HG03108 (cell line): ENCODE measurements around the gene SRSF3.
"Not testable (repeated sequence)": the region's sequence is repeated elsewhere in the genome, so short reads cannot be mapped to it uniquely, and the experiment has no call there.

ENCODE experiments used
- ATAC-seq: cut with Tn5 transposase; IDR thresholded peaks from one replicate; pipeline ENCODE4 v1.9.1; 2021; ENCODE audit warnings: moderate library complexity; ENCODE audit not compliant: unreplicated experiment

Gene SRSF3

DNA sequence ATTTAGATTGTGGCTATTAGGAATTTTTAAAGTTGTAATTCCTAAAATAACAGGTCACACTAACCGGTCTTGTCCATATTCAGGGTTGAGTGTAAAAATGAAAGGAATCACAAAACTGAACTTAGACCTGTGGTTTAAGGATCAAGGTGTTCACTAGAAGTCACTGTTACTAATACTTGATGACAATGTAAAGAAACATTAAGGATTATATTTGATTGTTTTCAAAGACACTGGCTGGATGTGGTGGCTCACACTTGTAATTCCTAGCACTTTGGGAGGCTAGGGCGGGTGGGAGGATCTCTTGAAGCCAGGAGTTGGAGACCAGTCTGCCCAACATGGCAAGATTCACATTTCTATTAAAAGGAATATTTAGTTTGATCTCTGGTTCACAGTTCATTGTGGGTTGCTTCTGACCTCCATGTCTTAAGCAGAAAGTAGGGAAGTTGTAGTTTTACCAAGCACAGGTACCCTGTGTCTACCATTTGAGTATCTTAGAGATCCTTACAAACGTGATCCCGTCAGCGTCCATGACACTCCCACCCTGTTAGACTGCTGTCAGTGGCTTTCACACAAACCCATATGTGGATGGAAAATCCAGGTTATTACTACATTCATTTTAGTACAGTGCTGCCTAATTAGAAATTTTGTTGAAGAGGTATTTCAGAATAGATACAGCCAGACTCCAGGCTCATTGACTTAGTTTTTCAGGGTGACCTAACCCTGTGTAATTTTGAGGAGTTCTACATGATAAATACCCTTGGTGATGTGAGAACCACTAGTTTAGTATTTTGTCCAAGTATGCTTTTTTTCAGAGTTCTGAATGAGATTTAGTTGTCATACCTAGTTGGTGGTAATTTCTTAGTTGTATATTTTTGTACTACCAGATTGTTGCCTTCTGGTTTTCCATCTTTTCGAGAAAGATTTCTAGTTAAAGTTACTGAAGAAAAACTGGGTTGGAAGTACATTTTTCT, 10.2 kb downstream of the SRSF3 start:
- no peak for ATAC-seq

DNA sequence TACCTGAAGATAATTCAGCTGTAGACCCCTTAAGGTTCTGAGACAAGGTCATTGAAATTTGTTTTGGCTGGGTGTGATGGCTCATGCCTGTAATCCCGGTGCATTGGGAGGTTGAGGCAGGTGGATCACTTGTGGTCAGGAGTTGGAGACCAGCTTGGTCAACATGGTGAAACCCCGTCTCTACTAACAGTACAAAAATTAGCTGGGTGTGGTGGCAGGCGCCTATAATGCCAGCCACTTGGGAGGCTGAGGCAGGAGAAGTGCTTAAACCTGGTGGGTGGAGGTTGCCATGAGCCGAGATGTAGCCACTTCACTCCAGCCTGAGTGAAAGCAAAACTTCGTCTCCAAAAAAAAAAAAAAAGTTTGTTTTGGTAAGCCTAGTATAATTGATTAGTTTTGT, 11.0 kb downstream of the SRSF3 start:
- ATAC-seq, result no peak

DNA sequence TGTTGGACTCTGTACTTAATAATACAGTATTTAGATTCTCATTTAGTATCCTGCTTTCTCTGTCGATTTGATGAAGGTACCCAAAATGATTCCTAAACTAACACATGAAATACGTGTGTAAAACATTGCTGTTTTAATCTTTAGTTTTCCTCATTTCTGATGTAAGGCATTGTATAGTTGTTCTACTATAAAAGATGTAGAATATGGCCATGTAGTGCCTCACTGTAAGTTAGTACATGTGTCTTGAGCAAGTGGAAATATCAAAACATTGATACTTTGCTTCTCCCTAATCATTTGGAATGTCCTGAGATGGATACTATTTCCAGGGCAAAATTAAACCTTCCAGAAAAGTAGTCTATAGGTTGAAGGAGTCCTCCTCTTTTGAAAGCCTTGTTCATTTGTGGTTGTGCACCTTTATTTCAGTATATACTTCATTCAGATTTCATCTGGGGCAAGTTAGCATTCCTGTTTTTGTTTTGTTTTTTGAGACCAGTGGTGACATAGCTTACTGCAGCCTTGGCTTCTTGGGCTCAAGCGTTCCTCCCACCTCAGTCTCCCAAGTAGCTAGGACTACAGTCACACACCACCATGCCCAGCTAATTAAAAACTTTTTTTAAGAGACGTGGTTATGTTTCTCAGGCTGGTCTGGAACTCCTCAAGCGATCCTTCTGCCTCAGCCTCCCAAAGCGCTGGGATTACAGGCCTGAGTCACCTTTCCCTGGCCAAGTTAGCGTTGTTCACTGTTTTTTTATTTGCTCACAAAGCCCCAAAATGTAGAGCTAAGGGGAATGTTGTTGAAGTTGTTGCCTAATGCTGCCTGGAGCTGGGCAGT, 11.6 kb downstream of the SRSF3 start:
- no peak for ATAC-seq

DNA sequence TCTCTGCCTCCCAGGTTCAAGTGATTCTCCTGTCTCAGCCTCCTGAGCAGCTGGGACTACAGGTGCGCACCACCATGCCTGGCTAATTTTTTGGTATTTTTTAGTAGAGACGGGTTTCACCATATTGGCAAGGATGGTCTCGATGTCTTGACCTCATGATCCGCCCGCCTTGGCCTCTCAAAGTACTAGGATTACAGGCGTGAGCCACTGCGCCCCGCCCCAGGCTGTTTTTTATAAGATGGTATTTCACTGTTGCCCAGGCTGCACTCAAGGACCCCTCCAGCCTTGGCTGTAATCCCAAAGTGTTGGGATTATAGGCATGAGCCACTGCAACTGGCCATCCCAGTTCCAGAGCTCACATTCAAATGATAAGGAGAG, 13.1 kb downstream of the SRSF3 start:
- ATAC-seq, result not testable (repeated sequence)

DNA sequence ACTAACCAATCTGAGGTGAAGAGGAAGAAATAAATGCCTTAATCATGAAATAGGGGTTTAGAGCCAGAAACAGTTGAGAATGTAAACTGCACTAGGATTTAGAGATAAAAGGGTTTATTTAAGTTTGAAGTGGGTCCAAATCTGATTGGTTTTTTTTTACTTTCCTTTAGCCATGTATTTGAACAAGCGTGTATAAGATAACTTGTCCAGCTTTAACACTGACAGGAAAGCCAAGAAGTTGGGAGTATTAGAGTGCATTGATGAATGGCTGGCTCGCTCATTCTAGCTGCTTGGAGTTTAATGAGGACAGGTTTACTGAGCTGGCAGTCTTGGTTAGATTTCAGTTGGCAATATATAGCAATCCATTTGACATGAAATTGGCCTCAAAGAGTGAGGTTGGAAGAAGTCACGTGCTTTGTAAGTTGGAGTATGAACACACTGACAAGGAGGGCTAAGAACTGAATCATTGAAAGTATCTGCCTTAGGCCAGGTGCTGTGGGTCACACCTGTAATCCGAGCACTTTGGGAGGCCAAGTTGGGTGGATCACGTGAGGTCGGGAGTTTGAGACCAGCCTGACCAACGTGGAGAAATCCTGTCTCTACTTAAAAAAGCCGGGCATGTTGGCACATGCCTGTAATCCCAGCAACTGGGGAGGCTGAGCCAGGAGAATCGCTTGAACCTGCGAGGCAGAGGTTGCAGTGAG, 13.7 kb downstream of the SRSF3 start:
- no peak for ATAC-seq

DNA sequence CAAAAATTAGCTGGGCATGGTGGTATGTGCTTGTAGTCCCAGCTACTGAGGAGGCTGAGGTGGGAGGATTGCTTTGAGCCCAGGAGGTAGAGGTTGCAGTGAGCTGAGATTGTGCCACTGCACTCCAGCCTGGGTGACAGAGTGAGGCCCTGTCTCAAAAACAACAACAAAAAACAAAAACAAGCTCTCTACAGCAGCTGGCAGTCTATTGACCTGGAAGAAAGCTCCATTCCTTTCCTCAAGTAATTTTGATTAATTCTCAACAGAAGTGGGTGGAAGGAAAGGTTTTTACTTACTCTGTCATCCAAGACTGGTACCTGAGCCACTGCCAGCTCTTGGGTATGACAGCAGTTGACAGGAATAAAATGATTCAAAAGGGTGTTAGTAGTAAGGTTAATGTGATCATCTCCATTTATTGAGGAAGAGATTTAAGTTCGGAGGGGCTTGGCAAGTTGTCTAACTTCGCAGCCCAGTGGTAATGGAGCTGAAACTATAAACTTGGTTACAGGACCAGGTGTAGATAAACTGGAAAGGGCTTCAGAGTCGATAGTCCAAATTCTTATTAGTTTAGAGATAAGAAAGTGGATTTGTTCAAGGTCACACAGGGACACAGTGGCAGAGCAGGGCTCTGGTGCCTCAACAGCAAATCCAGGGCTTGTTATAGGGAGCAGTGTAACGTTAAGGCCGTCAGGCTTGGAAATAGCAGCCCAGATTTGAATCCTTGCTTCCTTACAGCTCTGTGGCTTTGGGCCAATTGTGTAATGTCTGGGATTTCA, 14.8 kb downstream of the SRSF3 start:
- no peak for ATAC-seq

DNA sequence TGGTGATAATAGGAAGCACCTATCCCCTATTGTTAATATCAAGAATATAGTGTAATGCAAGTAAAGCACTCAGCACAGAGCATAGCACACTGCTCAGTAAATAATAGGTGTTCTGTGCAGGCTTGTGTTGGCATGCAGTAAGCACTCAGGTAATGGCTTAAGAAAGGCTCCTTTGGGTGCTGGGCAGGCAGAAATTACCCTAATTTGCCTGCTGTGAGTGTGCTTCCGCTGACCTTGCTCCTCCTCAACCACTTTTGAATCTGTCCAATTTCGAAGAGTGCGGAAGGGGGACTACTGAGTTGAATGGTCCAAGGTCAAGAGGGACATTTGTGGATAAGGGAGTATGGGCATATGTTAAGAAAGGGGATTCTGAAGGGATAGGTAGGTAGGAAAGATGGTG, 15.4 kb downstream of the SRSF3 start:
- ATAC-seq, result no peak

DNA sequence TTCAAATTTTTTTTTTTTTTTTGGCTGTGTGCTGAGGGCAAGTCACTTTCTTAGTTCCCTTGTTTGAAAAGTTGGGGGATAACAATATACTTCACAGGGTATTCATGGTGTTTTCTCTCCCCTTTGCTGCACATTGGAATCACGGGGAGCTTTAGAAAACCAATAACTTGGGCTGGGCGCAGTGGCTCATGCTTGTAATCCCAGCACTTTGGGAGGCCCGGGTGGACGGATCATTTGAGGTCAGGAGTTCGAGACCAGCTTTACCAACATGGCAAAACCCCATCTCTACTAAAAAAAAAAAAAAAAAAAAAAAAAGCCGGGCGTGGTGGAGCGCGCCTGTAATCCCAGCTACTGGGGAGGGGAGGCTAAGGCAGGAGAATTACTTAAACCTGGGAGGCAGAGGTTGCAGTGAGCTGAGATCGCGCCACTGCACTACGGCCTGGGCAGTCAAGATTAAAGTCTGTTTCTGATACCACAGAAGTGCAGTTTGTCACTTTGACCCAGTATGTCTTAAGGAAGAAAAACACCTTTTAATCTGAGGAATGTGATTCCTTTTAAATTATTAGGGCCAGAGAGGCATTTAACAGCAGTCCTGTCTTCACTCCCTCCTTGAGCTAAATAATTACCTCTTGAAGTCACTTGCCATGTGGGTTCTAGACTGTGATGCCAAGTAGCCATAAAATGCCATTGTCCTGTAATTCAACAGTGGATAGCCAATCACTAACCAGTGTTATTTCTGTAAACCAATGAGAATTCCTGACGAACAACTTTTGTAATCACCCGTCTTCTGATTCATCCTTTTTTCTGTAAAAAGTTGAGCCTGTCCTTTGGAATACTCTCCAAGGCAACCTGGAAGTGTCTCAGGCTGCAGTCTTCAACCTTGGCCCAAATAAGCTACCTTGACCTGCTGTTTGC, 16.1 kb downstream of the SRSF3 start:
- no peak for ATAC-seq

DNA sequence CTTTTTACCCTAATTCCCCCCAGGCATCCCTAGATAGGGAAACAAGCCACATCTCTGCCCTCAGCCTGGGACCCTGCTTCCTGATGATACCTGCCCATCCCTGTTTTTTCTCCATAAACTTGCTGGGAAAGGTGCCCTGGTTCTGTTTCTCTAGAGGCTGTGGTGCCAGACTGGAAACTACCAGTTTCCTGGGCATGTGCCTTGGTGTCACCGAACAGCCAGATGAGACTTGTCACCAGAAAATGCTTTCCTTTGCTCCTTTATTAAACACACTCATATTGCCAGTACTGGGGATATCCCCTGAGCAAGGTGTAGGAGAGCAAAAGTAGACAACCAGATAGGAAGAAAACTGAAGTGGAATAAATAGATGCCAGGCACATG, 16.8 kb downstream of the SRSF3 start:
- ATAC-seq, result no peak

DNA sequence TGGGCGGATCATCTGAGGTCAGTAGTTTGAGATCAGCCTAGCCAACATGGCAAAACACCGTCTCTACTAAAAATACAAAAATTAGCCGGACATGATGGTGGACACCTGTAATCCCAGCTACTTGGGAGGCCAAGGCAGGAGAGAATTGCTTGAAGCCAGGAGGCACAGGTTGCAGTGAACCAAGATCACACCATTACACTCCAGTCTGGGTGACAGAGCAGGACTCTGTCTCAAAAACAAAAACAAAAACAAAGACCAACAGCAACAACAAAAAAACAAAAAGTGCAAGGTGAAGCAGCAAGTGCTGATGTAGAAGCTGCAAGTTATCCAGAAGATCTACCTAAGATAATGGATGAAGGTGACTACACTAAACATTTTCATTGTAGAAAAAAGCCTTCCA, 17.5 kb downstream of the SRSF3 start:
- not testable (repeated sequence) for ATAC-seq

DNA sequence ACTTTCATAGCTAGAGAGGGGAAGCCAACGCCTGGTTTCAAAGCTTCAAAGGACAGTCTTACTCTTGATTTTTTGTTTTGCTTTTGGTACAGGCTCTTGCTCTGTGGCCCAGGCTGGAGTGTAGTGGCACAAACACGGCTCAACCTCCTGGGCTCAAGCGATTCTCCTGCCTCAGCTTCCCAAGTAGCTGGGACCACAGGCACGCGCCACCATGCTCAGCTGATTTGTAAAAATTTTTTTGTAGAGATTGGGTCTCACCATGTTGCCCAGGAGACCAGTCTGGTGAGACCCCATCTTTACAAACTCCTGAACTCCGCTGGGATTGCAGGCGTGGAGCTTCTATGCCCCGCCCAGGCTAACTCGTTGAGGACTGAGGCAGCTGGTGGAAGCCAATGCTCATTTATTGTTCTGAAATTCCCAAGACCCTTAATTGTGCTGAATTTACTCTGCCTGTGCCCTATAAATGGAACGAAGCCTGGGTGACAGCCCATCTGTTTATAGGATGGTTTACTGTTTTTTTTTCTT, 18.0 kb downstream of the SRSF3 start:
- no peak for ATAC-seq

DNA sequence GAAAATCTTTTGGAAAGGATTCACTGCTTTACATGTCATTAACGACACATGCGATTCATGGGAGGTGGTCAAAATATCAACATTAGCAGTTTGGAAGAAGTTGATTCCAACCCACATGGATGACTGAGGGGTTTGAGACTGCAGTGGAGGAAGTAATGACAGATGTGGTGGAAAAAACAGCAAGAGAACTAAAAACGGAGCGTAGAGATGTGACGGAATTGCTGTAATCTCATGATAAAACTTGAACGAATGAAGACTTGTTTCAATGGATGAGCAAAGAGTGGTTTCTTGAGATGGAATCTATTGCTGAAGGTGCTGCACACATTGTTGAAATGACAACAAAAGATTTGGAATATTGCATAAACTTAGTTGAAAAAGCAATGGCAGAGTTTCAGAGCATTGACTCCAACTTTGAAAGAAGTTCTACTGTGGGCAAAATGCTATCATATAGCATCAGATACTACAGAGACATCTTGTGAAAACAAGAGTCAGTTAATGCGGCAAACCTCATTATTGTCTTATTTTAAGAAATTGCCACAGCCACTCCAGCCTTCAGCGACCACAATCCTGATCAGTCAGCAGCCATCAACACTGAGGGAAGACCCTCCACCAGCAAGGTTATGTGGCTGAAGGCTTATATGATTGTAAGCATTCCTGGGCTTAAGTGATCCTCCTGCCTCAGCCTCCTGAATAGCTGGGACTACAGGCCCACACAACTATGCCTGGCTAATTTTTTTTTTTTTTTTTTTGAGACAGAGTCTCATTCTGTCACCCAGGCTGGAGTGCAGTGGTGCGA, 19.2 kb downstream of the SRSF3 start:
- ATAC-seq, result no peak

DNA sequence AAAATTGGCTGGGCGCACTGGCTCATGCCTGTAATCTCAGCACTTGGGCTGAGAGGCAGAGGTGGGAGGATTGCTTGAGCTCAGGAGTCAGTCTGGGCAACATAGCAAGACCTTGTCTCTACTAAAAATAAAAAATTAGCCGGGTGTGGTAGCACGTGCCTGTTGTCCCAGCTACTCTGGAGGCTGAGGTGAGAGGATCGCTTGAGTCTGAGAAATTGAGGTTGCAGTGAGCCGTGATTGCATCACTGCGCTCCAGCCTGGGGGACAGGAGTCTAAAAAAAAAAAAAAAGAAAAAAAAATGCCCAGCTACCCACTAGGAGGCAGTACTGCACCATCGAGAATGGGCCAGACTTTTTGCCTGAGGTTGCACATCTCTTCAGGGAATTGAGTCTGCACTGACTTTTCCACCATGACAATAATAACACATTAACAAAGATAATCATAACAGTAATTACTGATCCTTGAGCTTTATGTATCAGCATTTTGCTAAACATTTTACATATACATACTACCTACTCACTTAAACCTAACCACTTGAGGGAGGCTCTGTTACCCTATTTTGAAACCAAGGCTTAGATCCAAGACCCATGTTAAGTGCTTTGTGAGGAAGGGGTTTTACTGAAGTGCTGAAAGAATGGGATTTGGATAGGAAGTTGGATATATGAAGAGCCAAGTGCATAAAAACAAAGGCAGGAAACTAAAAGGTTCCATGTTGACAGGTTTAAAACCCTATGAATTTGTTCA, 21.0 kb downstream of the SRSF3 start:
- ATAC-seq, result no peak

DNA sequence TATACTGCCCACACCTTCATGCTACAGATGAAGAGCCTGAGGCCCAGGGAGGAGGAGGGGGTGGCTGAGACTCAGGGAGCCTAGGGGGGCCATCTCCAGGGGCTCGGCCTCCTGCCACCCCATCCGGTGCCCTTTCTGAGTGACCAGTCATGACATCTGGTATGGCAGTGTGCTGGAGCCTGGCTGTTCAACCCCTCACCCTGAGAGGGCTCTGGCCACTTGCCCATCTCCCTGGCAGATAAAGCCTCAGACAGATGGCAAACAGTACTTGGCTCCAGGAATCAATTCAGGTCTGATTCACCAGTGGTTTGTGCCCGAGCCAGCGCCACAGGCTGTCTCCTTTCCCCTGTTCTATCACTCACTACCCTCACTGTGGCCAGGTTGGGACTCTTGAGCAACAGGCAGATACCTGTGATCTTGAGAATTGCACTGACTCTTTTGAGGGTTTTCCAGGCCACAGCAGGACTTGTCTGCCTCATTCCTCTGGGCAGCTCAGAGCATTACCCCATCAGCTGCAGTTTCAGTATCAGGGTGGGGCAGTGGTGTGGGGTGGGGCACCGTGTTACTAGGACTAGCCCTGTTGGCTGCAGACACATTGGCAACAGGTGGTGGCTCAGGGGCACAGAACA, 22.8 kb downstream of the SRSF3 start:
- no peak for ATAC-seq

DNA sequence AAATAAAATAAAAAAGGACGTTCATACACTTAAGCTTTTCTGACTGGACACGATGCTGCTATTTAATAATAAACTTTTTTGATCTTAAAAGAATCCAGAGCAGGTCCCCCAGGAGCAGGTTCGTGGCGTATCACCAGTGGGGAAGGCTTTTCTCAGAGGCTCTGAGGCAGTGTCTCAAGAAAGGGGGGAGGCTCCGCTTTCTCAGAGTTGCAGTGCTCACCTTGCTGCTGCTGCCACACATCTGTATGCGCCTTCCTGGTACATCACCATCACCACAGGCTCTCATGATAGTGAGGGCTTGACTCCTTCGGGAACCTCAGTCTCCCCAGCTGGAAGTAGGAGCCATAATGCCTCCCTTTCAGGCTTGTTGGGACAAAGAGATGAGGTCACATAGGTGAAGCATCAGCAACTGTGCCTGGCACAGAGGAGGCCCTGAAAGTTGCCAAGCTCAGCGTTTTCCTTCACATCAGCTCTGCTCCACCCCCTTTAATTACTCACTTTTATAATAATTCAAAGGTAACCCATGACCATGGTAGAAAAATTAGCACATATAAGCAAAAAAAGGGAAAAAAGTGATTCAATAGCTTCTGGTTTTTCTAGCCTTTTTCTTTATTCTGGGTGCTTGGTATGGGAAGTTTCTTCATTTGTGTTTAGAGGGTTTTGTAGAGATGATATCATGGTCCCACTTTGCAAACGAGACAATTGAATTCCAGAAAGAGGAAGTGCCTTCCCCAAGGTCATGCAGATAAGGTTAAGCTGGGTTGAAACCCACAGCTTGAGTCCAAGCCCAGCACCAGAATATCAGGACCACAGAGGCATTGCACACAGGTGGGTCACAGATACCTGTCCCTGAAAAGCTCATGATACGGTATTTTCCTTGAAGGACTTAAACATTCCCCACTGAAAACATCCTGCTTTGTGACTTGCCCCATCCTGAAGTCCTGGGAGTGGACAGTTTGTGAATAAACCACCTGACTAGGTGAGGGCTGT, 24.5 kb downstream of the SRSF3 start:
- no peak for ATAC-seq

DNA sequence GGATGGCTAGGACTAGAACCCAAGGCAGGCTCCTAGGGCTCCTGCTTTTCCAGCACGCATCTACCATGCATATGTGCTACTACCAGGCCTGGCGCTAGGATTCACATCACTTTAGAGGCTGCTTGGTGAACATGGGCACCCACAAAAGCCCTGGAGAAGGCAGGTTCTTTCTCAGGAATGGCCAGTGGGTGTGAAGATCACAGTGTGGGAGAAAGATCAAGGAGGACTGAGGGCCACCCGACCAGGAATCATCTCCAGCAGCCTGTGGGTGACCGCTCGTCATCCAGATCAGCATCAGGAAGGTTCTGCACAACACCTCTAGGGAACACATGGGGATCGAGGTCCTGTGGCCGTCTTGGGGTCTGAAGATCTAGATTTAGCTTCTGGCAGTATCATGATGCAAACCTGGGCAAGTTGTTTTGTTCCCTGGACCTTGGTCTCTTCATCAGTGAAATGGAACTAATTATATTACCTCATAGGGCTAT, 27.3 kb downstream of the SRSF3 start:
- no peak for ATAC-seq
